Measurements from ENCODE around the gene TMEM98. TPM values are rescaled to one million over a fixed set of nuclear protein-coding genes. Genes with fewer than 3 reads are reported as not detected.
A peak's percentile ranks its signal among the peaks of the same experiment; 100 is the strongest.

TMEM98 gene
- 100 to 1,000 TPM in 1 of 2 donors, 10 to 100 TPM in 1; 98.3 to 206 TPM for total RNA-seq

- TF ChIP-seq POLR2A (IDR thresholded peaks at IDR 0.05), result no peak
- intact Hi-C loops (cut with DNase I), result no loop called here
- no peaks in the 10 kb centered on the region for H3K27me3 ChIP-seq (replicated peaks; ENCODE audit: insufficient read depth)
- DNase-seq (ENCODE audit: low spot score), result no peak
- H3K4me1 ChIP-seq (replicated peaks), result peaks cover 7% of the 10 kb centered on the region
- H3K9me3 ChIP-seq, result no peaks in the 10 kb centered on the region
- peak within 1 kb of the TSS; percentile 75 to 77 for H3K4me3 ChIP-seq
- under 1% methylated on average over 73 of the region's 99 CpGs for WGBS
- no peaks in the 10 kb centered on the region for H3K36me3 ChIP-seq
- H3K27ac ChIP-seq, result peak within 1 kb of the TSS; percentile 85 to 91
Measured at GRCh38 chr17:32927724-32928585, at the start of gene TMEM98. Gene TMEM98 (plus strand): TSS chr17:32928153. CDS start chr17:32931529, 3,376 bp downstream.

GRCh38 chr17:32878211-32878610, 49.7 kb upstream of the TMEM98 start:
- H3K36me3 ChIP-seq, result no peaks in the 10 kb centered on the region
- TF ChIP-seq POLR2AphosphoS5 (IDR thresholded peaks at IDR 0.05) (no peak), CTCF (IDR thresholded peaks at IDR 0.05) (no peak), POLR2A (IDR thresholded peaks at IDR 0.05) (no peak)
- H3K27me3 ChIP-seq (replicated peaks; ENCODE audit: insufficient read depth), result no peaks in the 10 kb centered on the region
- H3K9me3 ChIP-seq, result no peaks in the 10 kb centered on the region
- H3K4me1 ChIP-seq (replicated peaks), result no peaks in the 10 kb centered on the region
- peak; percentile 20 for DNase-seq (ENCODE audit: low spot score)
- H3K4me3 ChIP-seq, result no peak overlapping the region
- 67% methylated on average over 3 of the region's 3 CpGs for WGBS
- no peak overlapping the region for H3K27ac ChIP-seq
- intact Hi-C loops (cut with DNase I), result loop anchor here (5.0 kb wide), 1 partner anchor 391 kb away; the partner anchor contains the start of gene CDK5R1

- DNase-seq (ENCODE audit: low spot score), result no peak
- no peaks in the 10 kb centered on the region for H3K4me1 ChIP-seq (replicated peaks)
- no peaks in the 10 kb centered on the region for H3K36me3 ChIP-seq
- TF ChIP-seq POLR2AphosphoS5 (IDR thresholded peaks at IDR 0.05) (no peak), POLR2A (IDR thresholded peaks at IDR 0.05) (no peak), CTCF (IDR thresholded peaks at IDR 0.05) (no peak)
- no peak overlapping the region for H3K4me3 ChIP-seq
- no peak overlapping the region for H3K27ac ChIP-seq
- intact Hi-C loops (cut with DNase I), result loop anchor here (5.0 kb wide), 1 partner anchor 392 kb away; the partner anchor contains the start of gene CDK5R1
- no peaks in the 10 kb centered on the region for H3K9me3 ChIP-seq
- WGBS, result 97% methylated on average over 1 of the region's 1 CpG
- H3K27me3 ChIP-seq (replicated peaks; ENCODE audit: insufficient read depth), result no peaks in the 10 kb centered on the region
Measured at GRCh38 chr17:32879134-32879533, 48.8 kb upstream of the TMEM98 start.

- DNase-seq (ENCODE audit: low spot score), result no peak
- TF ChIP-seq POLR2AphosphoS5 (IDR thresholded peaks at IDR 0.05) (no peak), CTCF (IDR thresholded peaks at IDR 0.05) (no peak), POLR2A (IDR thresholded peaks at IDR 0.05) (no peak)
- Histone ChIP-seq H3K27me3 (replicated peaks; ENCODE audit: insufficient read depth) (no peaks in the 10 kb centered on the region), H3K4me1 (replicated peaks) (no peaks in the 10 kb centered on the region), H3K27ac (no peak overlapping the region), H3K9me3 (no peaks in the 10 kb centered on the region), H3K4me3 (no peak overlapping the region), H3K36me3 (no peaks in the 10 kb centered on the region)
- 86% methylated on average over 6 of the region's 6 CpGs for WGBS
- intact Hi-C loops (cut with DNase I), result no loop called here
Measured at GRCh38 chr17:32880671-32881453, 47.1 kb upstream of the TMEM98 start.

- 68% methylated on average over 6 of the region's 6 CpGs for WGBS
- no peaks in the 10 kb centered on the region for H3K27me3 ChIP-seq (replicated peaks; ENCODE audit: insufficient read depth)
Measured at GRCh38 chr17:32882029-32882428, 45.9 kb upstream of the TMEM98 start.

More at GRCh38 chr17:32882029-32882428, 45.9 kb upstream of the TMEM98 start:
- H3K36me3 ChIP-seq, result no peaks in the 10 kb centered on the region
- TF ChIP-seq POLR2AphosphoS5 (IDR thresholded peaks at IDR 0.05), result no peak
- no peak for TF ChIP-seq CTCF (IDR thresholded peaks at IDR 0.05)
- TF ChIP-seq POLR2A (IDR thresholded peaks at IDR 0.05), result no peak
- intact Hi-C loops (cut with DNase I), result no loop called here
- H3K27ac ChIP-seq, result no peak overlapping the region
- DNase-seq (ENCODE audit: low spot score), result no peak
- no peaks in the 10 kb centered on the region for H3K9me3 ChIP-seq
- H3K4me1 ChIP-seq (replicated peaks), result no peaks in the 10 kb centered on the region
- no peak overlapping the region for H3K4me3 ChIP-seq

Data from prostate gland (tissue), 2 donors.